Heart right ventricle (tissue), 16 donors: Measurements from ENCODE around the gene SEC14L2. TPM values are rescaled to one million over a fixed set of nuclear protein-coding genes. Genes with fewer than 3 reads are reported as not detected.
A peak's percentile ranks its signal among the peaks of the same experiment; 100 is the strongest.

Source experiments
- ATAC-seq, 8 donors: fragments of 200-7000 bp; cut with Tn5 transposase; one replicate each; pipeline ENCODE4 v1.9.1; 2020; ENCODE audit warnings: mild to moderate bottlenecking in 8 of 8, moderate library complexity in 8 of 8, moderate number of reproducible peaks in 1 of 8
- DNase-seq, 2 donors: peaks; one replicate each; pipeline ENCODE4 v3.0.0-alpha.2; 2020
- H3K27ac ChIP-seq, 10 donors: fragments of 200-600 bp; sonication (generic) in 2 of 10; one replicate each; pipeline versions ENCODE4 v1.5.0 to v1.8.0; 2020 to 2022; ENCODE audit warnings: mild to moderate bottlenecking in 3 of 10
- H3K27me3 ChIP-seq, 7 donors: fragments of 200-600 bp; one replicate each; pipeline ENCODE4 v1.8.0; 2021 to 2022; ENCODE audit warnings: mild to moderate bottlenecking in 2 of 7
- H3K36me3 ChIP-seq, 9 donors: fragments of 200-600 bp; sonication (generic) in 1 of 9; one replicate each; pipeline versions ENCODE4 v1.5.0 to v1.8.0; 2020 to 2022; ENCODE audit warnings: mild to moderate bottlenecking in 2 of 9
- H3K4me1 ChIP-seq, 9 donors: fragments of 200-600 bp; sonication (generic) in 1 of 9; one replicate each; pipeline versions ENCODE4 v1.5.0 to v1.8.0; 2020 to 2022; ENCODE audit warnings: mild to moderate bottlenecking in 4 of 9
- H3K4me3 ChIP-seq, 10 donors: fragments of 200-600 bp; sonication (generic) in 2 of 10; one replicate each; pipeline versions ENCODE4 v1.5.0 to v1.8.0; 2020 to 2022; ENCODE audit warnings: mild to moderate bottlenecking in 7 of 10, moderate library complexity in 2 of 10
- H3K9me3 ChIP-seq, 11 donors: fragments of 200-600 bp in 10 of 11; sonication (generic) in 2 of 11; one replicate each; pipeline versions ENCODE4 v1.5.0 to v1.8.0; 2013 to 2022; ENCODE audit warnings: mild to moderate bottlenecking in 2 of 11, control low read depth in 1 of 11, moderate library complexity in 1 of 11
- WGBS, 2 donors: extraction: QIAGEN DNeasy Blood & Tissue Kit; methylation state at CpG; one replicate each; pipeline ENCODE4 v1.1.7; 2013; ENCODE audit warnings: inconsistent platforms in 1 of 2; 5-methylcytosine and 5-hydroxymethylcytosine counted together
- intact Hi-C, 10 donors: fragments of 100-400 bp; cut with DNase I; formaldehyde crosslinking; loops; one replicate each; pipeline versions ENCODE4 v1.11.1 to v1.14.2; 2022
- polyA plus RNA-seq, 2 donors: library from polyadenylated mRNA; stranded (reverse); fragments of 200-250 nt; gene quantifications; one replicate each; pipeline ENCODE4 v1.2.3, GENCODE V29; 2013
- total RNA-seq, 10 donors: library from RNA; stranded (reverse); fragmentation: NEBNext Ultra II Directional in 3 of 10; extraction: Animal tissue kit (Norgen Biotek cat#: 25700) in 3 of 10; gene quantifications; one replicate each; pipeline versions ENCODE4 v1.2.1 to v1.2.4, GENCODE V29; 2021 to 2023
- TF ChIP-seq, protein P1 (sequence below), 9 donors: fragments of 200-600 bp; sonication (generic) in 2 of 9; IDR thresholded peaks; one replicate each; pipeline versions ENCODE4 v1.5.0 to v1.8.0; 2021 to 2022; ENCODE audit warnings: antibody characterized with exemption in 9 of 9, mild to moderate bottlenecking in 5 of 9, moderate library complexity in 1 of 9
- donor health status: Arrhythmogenic right ventricular cardiomyopathy.
- donor health status: ischemic (EF 13 %, LVEDD 7.1; RV severe dilation, severe dysfunction).
- donor health status: healthy with polysubstance abuse.
- donor health status: DM: no; HTN: yes; CAD: no.
- donor health status: DM: no; HTN: no; CAD: no.
- donor health status: ischemic (EF 25% LVEDD 6.9; RV normal size, moderate dysfunction).
- donor health status: ischemic (EF 25% LVEDD 5.7; RV mildly dilated, moderate dysfunction).
- donor health status: healthy.
- donor health status: DM: yes; HTN: yes; CAD: no.
- donor health status: Ischemic cardiomyopathy.
- donor health status: ischemic (EF 35%, LVEDD 5.7; RV mildly dilated, moderate dysfunction).
- donor health status: nonischemic (EF 11% LVEDD 7.7; RV severe dilation, severe dysfunction).
- donor health status: DM: yes; HTN: yes; CAD: no.
- donor health status: PGD.
- donor health status: ischemic (EF 29% LVEDD 5.4; RV normal size, mild dysfunction).
- donor health status: nonischemic (EF 23%, LVEDD 6.1; RV moderate dilation, normal function).

Gene SEC14L2
- total and polyA plus RNA-seq, 12 donors = 0.21 to 7.6 (median 0.87) TPM

DNA sequence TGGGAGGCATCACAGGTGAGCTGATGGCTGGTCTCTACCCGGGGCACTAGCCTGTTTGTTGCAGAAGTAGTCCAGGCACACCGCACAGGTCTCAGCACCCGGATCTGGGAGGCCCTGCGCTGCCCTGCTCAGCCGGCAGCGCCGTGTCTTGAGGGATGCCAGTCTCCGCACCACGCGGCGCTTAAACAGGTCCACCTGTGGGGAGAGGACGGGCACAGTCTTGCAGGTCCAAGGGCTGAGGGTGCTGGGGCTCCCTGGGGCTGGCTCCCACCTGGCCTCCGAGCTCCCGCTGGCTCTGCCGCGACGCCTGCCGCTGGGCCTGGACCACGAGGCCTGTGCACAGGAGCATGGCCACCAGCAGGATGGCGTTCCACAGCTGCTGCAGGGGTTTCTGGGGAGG is 16.8 kb upstream of the SEC14L2 start:
- DNase-seq (no peak), ATAC-seq (no peak)
- Histone ChIP-seq H3K4me3 (no peak overlapping the region), H3K9me3 (no peaks in the 10 kb centered on the region), H3K27me3 (no peaks in the 10 kb centered on the region), H3K4me1 (peaks cover 0 to 17% (median 4%) of the 10 kb centered on the region in 9 donors), H3K27ac (no peak overlapping the region), H3K36me3 (peaks cover 0 to 62% (median 0%) of the 10 kb centered on the region in 9 donors)
- TF ChIP-seq, protein P1, sequence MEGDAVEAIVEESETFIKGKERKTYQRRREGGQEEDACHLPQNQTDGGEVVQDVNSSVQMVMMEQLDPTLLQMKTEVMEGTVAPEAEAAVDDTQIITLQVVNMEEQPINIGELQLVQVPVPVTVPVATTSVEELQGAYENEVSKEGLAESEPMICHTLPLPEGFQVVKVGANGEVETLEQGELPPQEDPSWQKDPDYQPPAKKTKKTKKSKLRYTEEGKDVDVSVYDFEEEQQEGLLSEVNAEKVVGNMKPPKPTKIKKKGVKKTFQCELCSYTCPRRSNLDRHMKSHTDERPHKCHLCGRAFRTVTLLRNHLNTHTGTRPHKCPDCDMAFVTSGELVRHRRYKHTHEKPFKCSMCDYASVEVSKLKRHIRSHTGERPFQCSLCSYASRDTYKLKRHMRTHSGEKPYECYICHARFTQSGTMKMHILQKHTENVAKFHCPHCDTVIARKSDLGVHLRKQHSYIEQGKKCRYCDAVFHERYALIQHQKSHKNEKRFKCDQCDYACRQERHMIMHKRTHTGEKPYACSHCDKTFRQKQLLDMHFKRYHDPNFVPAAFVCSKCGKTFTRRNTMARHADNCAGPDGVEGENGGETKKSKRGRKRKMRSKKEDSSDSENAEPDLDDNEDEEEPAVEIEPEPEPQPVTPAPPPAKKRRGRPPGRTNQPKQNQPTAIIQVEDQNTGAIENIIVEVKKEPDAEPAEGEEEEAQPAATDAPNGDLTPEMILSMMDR (IDR thresholded peaks at IDR 0.05) = no peak
- 95 to 97% methylated on average over 20 of the region's 20 CpGs for WGBS, 2 donors
- intact Hi-C loops = loop anchor here in 3 of 10 donors (5.0 to 10.0 kb wide), 3 partner anchors 38 to 273 kb away; partner anchors contain the start of gene TBC1D10A (in 1 of the 3)

DNA sequence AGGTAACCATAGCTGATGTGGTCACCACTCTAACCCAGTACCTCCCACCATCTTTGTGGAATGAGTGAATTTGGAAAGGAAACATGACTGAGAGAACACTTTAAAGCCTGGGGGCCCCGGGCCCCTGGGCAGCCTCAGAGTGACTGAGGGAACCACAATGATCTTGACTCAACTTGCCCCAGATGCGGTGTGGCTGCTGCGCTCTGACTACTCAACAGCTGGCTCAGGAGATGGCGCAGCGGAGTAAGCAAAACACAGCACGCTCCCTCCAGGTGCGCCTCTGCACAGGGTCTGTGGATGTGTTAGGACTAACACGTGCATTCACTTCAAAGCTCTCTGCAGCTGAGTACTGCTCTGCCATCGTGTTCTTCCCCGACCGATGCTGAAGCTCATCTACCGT is 15.6 kb upstream of the SEC14L2 start:
- peak overlapping the region in 1 of 10 donors; percentile 68 for H3K27ac ChIP-seq
- intact Hi-C loops = loop anchor here in 3 of 10 donors (5.0 to 10.0 kb wide), 3 partner anchors 39 to 274 kb away; partner anchors contain the start of gene TBC1D10A (in 1 of the 3)

DNA sequence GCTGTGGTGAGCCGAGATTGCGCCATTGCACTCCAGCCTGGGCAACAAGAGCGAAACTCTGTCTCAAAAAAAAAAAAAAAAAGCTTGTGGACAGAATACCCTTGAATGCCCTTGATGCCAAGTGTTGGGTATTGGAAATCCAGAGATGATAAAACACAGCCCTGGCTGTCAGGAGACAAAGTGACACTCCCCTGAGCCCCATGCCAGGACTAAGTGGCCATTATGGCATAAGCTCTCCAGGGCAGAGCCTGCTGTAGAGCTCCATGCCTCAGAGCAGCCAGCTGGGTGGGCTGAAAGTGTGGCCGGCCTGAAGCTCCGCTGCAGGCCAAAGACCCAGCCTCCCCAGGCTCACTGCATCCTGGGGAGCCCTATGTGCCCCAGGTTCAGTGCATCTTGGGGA is 14.5 kb upstream of the SEC14L2 start:
- Histone ChIP-seq H3K27ac (peak overlapping the region in 5 of 10 donors; percentile 27 to 68 (median 36)), H3K36me3 (peaks cover 0 to 55% (median 0%) of the 10 kb centered on the region in 9 donors), H3K4me1 (peaks cover 4 to 23% (median 12%) of the 10 kb centered on the region in 9 donors), H3K4me3 (no peak overlapping the region), H3K9me3 (no peaks in the 10 kb centered on the region), H3K27me3 (no peaks in the 10 kb centered on the region)
- DNase-seq (peak; percentile 29 to 38), ATAC-seq (peak in 6 of 8 donors; percentile 28 to 82 (median 58))
- WGBS, 2 donors = 71 to 80% methylated on average over 5 of the region's 5 CpGs
- intact Hi-C loops = loop anchor here in 3 of 10 donors (5.0 to 10.0 kb wide), 3 partner anchors 40 to 275 kb away; partner anchors contain the start of gene TBC1D10A (in 1 of the 3)
- TF ChIP-seq, protein P1 (IDR thresholded peaks at IDR 0.05) = no peak

More for the DNA sequence above, 15.6 kb upstream of the SEC14L2 start:
- ATAC-seq (no peak), DNase-seq (no peak)
- TF ChIP-seq, protein P1 (IDR thresholded peaks at IDR 0.05) = no peak
- Histone ChIP-seq H3K36me3 (peaks cover 0 to 62% (median 0%) of the 10 kb centered on the region in 9 donors), H3K9me3 (no peaks in the 10 kb centered on the region), H3K4me3 (no peak overlapping the region), H3K4me1 (peaks cover 0 to 17% (median 7%) of the 10 kb centered on the region in 9 donors), H3K27me3 (no peaks in the 10 kb centered on the region)
- WGBS, 2 donors = 87 to 88% methylated on average over 12 of the region's 12 CpGs

DNA sequence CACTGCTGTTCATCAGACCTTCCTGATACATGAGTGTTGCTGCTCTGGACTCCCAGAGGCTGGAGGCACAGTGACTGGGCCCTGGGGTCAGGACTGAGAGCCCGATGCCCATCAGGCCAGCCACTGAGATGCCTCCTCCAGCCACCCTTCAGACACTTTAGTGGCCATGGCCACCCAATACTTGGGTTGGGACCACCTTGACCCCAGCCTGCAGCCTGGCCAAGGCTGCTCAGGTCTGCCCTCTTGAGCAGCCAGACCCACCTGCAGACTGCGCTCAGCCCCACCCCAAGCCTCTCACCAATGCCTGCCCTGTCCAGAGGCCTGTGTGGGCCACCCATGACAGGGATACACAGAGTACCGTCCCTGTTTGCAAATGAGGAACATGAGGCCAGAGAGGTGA is 13.8 kb upstream of the SEC14L2 start:
- WGBS, 2 donors = 65 to 68% methylated on average over 3 of the region's 3 CpGs
- ATAC-seq (no peak), DNase-seq (no peak)
- no peak overlapping the region for H3K4me3 ChIP-seq
- H3K27me3 ChIP-seq = no peaks in the 10 kb centered on the region
- TF ChIP-seq, protein P1 (IDR thresholded peaks at IDR 0.05) = no peak
- intact Hi-C loops = loop anchor here in 3 of 10 donors (5.0 to 10.0 kb wide), 3 partner anchors 41 to 276 kb away; partner anchors contain the start of gene TBC1D10A (in 1 of the 3)
- H3K9me3 ChIP-seq = no peaks in the 10 kb centered on the region
- H3K4me1 ChIP-seq = peaks cover 4 to 26% (median 16%) of the 10 kb centered on the region in 9 donors
- peaks cover 0 to 48% (median 0%) of the 10 kb centered on the region in 9 donors for H3K36me3 ChIP-seq
- peak overlapping the region in 5 of 10 donors; percentile 27 to 68 (median 36) for H3K27ac ChIP-seq
